ENCODE data around the gene CR1L. TPM values are rescaled to one million over a fixed set of nuclear protein-coding genes. Genes with fewer than 3 reads are reported as not detected.
"Not testable (repeated sequence)": the region's sequence is repeated elsewhere in the genome, so short reads cannot be mapped to it uniquely, and the experiment has no call there.

The CR1L gene
- total RNA-seq: not detected in 2 replicates

GRCh38 chr1:207644852-207645634 is at the start of gene CR1L:
Gene CR1L, plus strand, starts transcription at chr1:207645133. Its CDS starts 101 bp downstream, at chr1:207645234.
- intact Hi-C loops (cut with micrococcal nuclease): loop anchor here (1.0 to 10.0 kb wide), 4 partner anchors 106 to 317 kb away; no protein-coding TSS in a partner anchor

- intact Hi-C loops (cut with micrococcal nuclease): no loop called here
Observed at GRCh38 chr1:207603777-207604176, 41.2 kb upstream of the CR1L start.

DNA sequence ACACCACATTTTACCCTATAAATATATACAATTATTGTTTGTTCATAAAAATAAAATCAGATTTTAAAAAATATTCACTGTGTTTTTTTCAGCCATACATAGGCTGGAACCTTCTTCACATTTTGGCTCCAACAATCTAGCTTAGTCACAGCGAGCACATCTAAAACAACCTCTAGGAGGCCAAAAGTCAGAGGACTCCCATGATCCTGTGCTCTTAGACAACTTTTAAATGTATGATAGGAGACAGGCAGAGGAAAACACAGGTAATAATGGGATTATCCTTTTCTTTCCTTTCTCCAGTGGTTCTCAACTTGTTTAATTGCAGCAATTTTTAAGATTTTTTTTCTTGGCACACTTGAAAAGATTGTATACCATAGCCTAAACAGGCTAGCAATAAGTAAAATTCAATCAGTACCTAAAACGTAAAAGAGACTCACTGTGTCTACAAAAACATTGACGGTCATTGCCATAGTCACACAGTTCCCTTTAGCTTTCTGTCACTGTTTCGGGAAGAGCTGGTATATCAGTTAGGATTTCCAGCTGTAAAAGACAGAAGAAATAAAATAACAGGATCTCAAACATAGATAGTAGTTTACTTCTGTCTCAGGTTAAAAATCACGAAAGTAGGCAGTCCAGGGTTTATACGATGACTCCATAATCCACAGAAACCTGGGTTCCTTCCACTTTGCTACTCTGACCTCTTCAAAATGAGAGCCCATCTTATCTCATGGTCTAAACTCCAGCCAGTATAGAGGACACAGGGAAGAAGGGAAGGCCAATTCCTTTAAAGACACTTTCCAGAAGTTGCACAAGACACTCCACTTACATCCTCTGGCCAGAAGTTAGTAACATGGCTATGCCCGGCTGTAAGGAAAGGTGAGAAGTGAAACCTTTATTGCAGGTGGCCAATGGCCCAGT is 39.2 kb upstream of the CR1L start:
- intact Hi-C loops (cut with micrococcal nuclease): no loop called here

DNA sequence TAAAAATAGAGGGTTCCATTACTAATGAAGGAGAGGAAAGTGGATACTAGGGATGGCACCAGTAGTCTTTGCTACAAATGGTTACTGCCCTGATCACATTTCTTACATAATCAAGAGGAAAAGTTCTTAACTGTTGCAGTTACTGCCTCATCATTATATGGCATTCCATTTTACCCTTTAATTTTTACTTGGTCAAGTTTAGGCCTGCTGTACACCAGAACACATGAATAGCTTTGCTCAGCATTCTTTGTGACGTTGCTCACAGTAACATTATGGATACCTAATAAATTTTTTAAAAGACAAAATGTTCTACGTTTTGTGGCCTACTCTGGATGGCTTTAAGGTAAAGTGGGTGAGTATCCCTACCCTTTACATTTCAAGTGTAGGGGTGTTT is 38.6 kb upstream of the CR1L start:
- intact Hi-C loops (cut with micrococcal nuclease): no loop called here

DNA sequence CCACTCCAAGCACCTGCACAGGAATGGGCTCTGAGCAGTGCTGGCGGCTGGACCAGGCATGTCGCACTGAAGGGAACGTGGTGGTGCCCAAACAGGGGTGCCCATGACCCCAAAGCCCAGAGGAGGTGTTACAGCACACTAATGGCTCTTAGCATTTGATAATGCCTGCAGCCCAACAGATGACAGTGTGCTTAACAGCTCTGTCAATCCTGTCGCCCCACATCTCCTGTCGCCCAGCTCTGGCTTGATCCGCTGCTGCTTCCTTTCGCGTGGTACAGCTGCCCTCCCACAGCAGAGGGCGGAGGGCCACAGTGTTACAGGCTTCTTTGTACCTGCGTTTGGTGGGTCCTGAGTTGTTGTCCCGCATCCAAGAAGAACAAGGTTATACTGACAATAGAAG is 32.2 kb upstream of the CR1L start:
- intact Hi-C loops (cut with micrococcal nuclease): no loop called here

- intact Hi-C loops (cut with micrococcal nuclease): loop anchor here (1.0 to 2.0 kb wide), 2 partner anchors 41 to 79 kb away; no protein-coding TSS in a partner anchor
Observed at GRCh38 chr1:207619871-207620542, 24.9 kb upstream of the CR1L start.

DNA sequence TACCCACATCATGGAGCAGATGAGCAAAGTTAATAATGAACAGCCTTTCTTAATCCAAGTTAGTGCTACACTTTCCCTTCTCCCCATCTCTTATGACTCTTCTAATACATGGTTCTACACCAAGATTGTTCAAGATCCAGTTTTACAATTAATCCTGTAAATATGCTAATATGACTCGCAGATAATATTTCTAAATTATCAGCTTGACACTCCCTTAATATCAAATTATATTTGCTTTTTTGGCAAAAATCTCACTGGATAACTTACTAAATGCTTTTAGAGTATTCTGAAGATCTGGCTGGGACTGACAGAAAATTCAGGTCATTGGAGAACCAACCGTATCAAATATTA is 24.4 kb upstream of the CR1L start:
- intact Hi-C loops (cut with micrococcal nuclease): loop anchor here (1.0 to 2.0 kb wide), 2 partner anchors 41 to 78 kb away; no protein-coding TSS in a partner anchor

DNA sequence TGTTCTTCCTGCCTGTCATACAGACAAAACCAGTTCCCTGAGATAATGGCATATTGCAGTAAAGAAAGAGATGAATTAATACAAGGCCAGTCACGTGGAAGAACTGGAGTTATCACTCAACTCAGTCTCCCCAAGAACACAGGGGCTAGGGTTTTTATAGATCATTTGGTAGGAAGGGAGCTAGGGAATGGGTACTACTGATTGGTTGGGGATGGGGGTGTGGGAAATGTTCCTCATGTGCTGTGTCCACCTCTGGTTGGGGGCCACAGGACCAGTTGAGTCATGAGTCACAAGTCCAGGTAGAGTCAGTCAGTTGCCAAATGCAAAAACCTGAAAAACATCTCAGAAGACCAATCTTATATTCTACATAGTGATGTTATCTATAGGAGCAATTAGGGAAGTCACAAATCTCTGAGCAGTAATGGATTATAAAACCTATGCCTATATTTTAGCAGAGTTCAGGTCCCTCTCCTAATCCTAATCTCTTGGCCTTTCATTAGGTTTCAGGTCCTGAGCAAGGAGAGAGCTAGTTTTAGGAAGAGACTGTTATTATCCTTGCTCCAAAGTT is 19.3 kb upstream of the CR1L start:
- intact Hi-C loops (cut with micrococcal nuclease): not testable (repeated sequence)

DNA sequence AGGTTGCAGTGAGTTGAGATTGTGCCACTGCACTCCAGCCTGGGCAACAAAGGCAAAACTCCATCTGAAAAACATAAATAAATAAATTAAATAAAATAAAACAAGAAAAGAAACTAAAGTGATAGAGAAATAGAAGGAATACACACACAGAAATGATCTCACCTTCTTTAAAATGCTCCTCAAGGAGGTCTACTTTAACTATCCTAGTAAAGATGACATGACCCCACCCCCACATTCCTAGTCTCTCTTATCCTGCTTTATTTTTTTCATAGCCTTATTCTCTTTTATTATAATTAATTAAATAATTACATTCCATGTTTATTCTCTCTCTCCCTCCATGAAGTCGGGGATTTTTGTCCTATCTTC is 18.0 kb upstream of the CR1L start:
- intact Hi-C loops (cut with micrococcal nuclease): no loop called here

DNA sequence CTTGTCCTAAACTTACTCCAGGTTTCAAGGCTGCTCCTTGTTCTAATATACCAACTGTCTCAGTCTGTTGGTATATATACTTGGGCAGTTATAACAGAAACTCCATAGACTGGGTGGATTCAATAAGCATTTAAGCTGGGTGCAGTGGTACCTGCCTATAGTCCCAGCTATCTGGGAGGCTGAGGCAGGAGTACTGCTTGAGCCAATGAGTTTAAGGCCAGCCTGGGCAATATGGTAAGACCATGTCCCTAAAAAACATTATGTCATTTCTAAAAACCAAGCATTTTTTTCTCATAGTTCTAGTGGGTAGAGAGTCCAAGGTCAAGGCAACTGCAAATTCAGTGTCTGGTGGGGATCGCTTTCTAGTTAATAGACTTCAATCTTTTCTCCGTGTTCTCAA is 17.4 kb upstream of the CR1L start:
- intact Hi-C loops (cut with micrococcal nuclease): no loop called here

DNA sequence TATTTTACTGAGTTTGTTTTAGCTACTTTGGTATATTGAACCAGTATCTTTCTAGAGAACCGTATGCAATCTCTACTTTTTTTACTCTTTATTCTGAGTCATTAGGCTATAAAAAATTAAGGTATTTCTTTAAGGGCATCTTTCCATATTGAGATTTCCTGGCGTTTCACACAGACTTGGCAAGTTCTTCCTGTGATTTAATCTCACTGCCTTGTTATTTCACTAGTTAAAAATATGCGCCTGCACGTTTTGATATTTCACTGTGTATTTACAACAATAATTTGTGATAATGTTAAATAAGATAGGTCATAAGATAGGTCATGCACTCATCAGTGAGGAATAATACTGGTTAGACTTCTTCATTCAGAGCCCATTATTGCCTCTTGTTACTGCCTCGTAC is 16.2 kb upstream of the CR1L start:
- intact Hi-C loops (cut with micrococcal nuclease): no loop called here

DNA sequence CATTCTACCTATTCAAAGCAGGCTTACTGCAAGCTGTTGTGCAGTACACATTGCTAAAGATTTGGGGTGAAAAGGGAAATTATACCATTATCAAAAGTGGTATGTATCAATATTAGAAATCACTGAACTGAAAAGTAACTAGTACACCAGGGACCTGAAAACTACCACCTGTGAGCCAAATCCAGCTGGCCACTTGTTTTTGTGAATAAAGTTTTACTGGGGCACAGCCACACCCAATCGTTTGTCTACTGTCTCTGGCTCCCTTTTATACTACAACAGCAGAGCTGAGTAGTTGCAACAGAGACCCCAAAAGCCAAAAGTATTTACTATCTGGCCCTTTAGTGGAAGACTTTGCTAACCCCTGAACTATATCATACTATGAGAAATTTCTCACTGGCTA is 13.8 kb upstream of the CR1L start:
- intact Hi-C loops (cut with micrococcal nuclease): no loop called here

DNA sequence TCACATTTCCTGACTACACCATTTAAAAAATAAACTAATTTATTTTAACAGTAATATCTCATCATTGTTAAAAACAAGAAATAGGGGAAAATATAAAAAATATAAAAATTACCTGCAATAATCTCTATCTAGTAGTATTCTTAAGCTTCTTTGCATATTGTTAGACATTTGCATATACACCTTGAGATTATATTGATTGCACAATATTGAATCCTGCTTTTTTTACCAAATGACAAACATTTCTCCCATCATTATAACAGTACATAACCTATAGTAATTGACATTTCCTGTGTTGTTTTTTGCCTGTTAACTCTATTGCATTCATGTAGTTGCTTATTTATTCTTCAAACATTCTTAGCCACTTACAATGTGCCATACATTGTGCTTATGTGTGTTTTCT is 11.7 kb upstream of the CR1L start:
- intact Hi-C loops (cut with micrococcal nuclease): no loop called here

DNA sequence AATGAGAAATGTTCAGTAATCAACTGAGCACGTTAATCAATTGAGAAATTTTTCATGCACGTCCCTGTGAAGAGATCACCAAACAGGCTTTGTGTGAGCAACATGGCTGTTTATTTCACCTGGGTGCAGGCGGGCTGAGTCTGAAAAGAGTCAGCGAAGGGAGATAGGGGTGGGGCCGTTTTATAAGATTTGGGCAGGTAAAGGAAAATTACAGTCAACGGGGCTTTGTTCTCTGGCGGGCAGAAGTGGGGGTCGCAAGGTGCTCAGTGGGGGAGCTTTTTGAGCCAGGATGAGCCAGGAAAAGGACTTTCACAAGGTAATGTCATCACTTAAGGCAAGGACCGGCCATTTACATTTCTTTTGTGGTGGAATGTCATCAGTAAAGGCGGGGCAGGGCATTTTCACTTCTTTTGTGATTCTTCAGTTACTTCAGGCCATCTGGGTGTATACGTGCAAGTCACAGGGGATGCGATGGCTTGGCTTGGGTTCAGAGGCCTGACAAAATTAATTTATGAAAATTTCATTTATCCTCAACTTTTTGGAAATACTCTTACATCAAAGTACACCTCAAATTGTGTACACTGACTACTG is 11.1 kb upstream of the CR1L start:
- intact Hi-C loops (cut with micrococcal nuclease): not testable (repeated sequence)

- intact Hi-C loops (cut with micrococcal nuclease): not testable (repeated sequence)
Observed at GRCh38 chr1:207634293-207634692, 10.6 kb upstream of the CR1L start.

DNA sequence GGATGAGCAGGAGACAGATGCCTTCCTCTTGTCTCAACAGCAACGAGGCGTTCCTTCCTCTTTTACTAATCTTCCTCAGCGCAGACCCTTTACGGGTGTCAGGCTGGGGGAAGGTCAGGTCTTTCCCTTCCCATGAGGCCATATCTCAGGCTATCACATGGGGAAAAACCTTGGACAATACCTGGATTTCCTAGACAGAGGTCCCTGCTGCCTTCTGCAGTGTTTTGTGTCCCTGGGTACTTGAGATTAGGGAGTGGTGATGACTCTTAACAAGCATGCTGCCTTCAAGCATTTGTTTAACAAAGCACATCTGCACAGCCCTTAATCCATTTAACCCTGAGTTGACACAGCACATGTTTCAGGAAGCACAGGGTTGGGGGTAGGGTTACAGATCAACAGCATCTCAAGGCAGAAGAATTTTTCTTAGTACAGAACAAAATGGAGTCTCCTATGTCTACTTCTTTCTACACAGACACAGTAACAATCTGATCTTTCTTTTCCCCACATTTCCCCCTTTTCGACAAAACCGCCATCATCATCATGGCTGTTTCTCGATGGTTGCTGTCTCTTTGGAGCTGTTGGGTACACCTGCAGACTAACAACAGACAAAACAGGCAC is 9.3 kb upstream of the CR1L start:
- intact Hi-C loops (cut with micrococcal nuclease): not testable (repeated sequence)

GRCh38 chr1:207638487-207639145 is 6.3 kb upstream of the CR1L start:
- intact Hi-C loops (cut with micrococcal nuclease): not testable (repeated sequence)

DNA sequence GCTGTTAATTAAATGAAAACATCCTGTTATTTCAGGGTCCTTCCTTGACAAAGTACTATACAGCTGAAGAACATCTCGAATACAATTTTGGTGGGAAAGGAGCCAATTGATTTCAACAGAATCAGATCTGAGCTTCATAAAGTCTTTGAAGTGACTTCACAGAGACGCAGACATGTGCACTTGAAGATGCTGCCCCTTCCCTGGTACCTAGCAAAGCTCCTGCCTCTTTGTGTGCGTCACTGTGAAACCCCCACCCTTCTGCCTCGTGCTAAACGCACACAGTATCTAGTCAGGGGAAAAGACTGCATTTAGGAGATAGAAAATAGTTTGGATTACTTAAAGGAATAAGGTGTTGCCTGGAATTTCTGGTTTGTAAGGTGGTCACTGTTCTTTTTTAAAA is 5.6 kb upstream of the CR1L start:
- intact Hi-C loops (cut with micrococcal nuclease): not testable (repeated sequence)

- intact Hi-C loops (cut with micrococcal nuclease): loop anchor here (1.0 to 10.0 kb wide), 4 partner anchors 107 to 318 kb away; no protein-coding TSS in a partner anchor
Observed at GRCh38 chr1:207644166-207644851, 624 bp upstream of the CR1L start.

Measured in T-helper 1 cell treated with Interleukin-12 subunit alpha and Interleukin-12 subunit beta and Interleukin-4 antibody, amounts not matched to agents 30 ng/mL and 1 ng/mL, for 36 hours (primary cell).